ENCODE data around the gene ARHGAP18.

The ARHGAP18 gene

DNA sequence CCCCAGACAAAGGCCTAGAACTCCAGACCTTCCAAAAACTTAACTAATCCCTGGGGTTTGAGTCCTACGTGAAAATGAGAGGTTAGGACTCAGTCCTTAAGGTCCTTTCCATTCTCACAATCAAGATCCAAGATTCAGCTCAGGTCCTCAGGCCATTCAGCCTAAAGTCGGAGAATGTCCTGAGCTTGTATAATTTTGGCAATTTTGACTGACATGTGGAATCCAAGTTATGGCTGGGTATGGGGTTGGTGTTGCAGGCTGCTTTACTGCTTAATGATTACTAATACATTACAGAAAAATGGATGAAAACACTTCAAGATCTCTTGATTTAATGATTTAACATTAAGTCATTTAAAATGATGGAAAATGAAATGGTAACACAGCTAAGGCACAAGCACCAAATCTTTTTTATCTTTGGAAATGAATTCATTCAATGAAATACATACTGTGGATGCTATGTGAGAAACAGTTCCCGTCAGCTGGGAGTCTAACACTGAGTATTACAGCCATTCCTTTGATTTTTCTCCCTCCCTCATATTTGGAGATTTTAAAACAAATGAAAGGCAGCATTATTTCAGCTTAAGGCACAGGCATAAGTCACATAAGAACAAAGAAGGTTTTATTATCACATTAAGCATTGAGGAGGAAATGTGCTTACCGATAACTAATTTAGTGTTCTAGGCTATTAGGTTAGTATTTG lies 1.3 kb downstream of the ARHGAP18 start:
- H3K4me2 ChIP-seq (ENCODE audit: low read depth, low read length, poor library complexity, severe bottlenecking): peak overlapping the region; percentile 85
- H3K9me3 ChIP-seq (ENCODE audit: insufficient read depth, low read depth, low read length): no peaks in the 10 kb centered on the region
- H3K79me2 ChIP-seq (ENCODE audit: insufficient read depth, low read length): peaks cover 48% of the 10 kb centered on the region
- H3K27me3 ChIP-seq (ENCODE audit: insufficient read depth, low read length, poor library complexity, severe bottlenecking): no peaks in the 10 kb centered on the region
- no peaks in the 10 kb centered on the region for H3K9me2 ChIP-seq (replicated peaks; ENCODE audit: low read depth, low read length)
- H2AFZ ChIP-seq (ENCODE audit: low read length): no peak overlapping the region
- H3K36me3 ChIP-seq (ENCODE audit: insufficient read depth, low read length): no peaks in the 10 kb centered on the region
- TF ChIP-seq CTCF (conservative IDR thresholded peaks at IDR 0.05; ENCODE audit: low read length): no peak
- TF ChIP-seq EZH2phosphoT487 (IDR thresholded peaks at IDR 0.05; ENCODE audit: borderline replicate concordance): no peak
- peaks cover 43% of the 10 kb centered on the region for H3K4me1 ChIP-seq (ENCODE audit: insufficient read depth, low read length, poor library complexity, severe bottlenecking)
- no peaks in the 10 kb centered on the region for H3F3A ChIP-seq (ENCODE audit: low read depth)
- no peaks in the 10 kb centered on the region for H4K20me1 ChIP-seq (ENCODE audit: insufficient read depth, low read length, poor library complexity, severe bottlenecking)
- peak overlapping the region; percentile 73 for H3K9ac ChIP-seq (ENCODE audit: low read depth, low read length, poor library complexity, severe bottlenecking)
- peak overlapping the region; percentile 91 for H3K4me3 ChIP-seq (ENCODE audit: low read length, poor library complexity, severe bottlenecking)

- Histone ChIP-seq H3K4me3 (ENCODE audit: low read length, poor library complexity, severe bottlenecking) (peak overlapping the region; percentile 91), H3K9ac (ENCODE audit: low read depth, low read length, poor library complexity, severe bottlenecking) (peak overlapping the region; percentile 73), H3K9me2 (replicated peaks; ENCODE audit: low read depth, low read length) (no peaks in the 10 kb centered on the region), H2AFZ (ENCODE audit: low read length) (no peak overlapping the region), H3K27me3 (ENCODE audit: insufficient read depth, low read length, poor library complexity, severe bottlenecking) (no peaks in the 10 kb centered on the region), H3K4me2 (ENCODE audit: low read depth, low read length, poor library complexity, severe bottlenecking) (peak overlapping the region; percentile 85), H3F3A (ENCODE audit: low read depth) (no peaks in the 10 kb centered on the region), H3K9me3 (ENCODE audit: insufficient read depth, low read depth, low read length) (no peaks in the 10 kb centered on the region), H3K79me2 (ENCODE audit: insufficient read depth, low read length) (peaks cover 48% of the 10 kb centered on the region), H4K20me1 (ENCODE audit: insufficient read depth, low read length, poor library complexity, severe bottlenecking) (no peaks in the 10 kb centered on the region), H3K4me1 (ENCODE audit: insufficient read depth, low read length, poor library complexity, severe bottlenecking) (peaks cover 49% of the 10 kb centered on the region), H3K36me3 (ENCODE audit: insufficient read depth, low read length) (no peaks in the 10 kb centered on the region)
- TF ChIP-seq CTCF (conservative IDR thresholded peaks at IDR 0.05; ENCODE audit: low read length) (no peak), EZH2phosphoT487 (IDR thresholded peaks at IDR 0.05; ENCODE audit: borderline replicate concordance) (no peak)
These were observed 2.0 kb downstream of the ARHGAP18 start for GRCh38 chr6:129707882-129708495.

- Histone ChIP-seq H3F3A (ENCODE audit: low read depth) (no peaks in the 10 kb centered on the region), H3K4me2 (ENCODE audit: low read depth, low read length, poor library complexity, severe bottlenecking) (peak overlapping the region; percentile 85), H3K27me3 (ENCODE audit: insufficient read depth, low read length, poor library complexity, severe bottlenecking) (no peaks in the 10 kb centered on the region), H3K9ac (ENCODE audit: low read depth, low read length, poor library complexity, severe bottlenecking) (no peak overlapping the region), H2AFZ (ENCODE audit: low read length) (no peak overlapping the region), H3K9me3 (ENCODE audit: insufficient read depth, low read depth, low read length) (no peaks in the 10 kb centered on the region), H3K4me1 (ENCODE audit: insufficient read depth, low read length, poor library complexity, severe bottlenecking) (peaks cover 51% of the 10 kb centered on the region), H3K4me3 (ENCODE audit: low read length, poor library complexity, severe bottlenecking) (no peak overlapping the region), H3K79me2 (ENCODE audit: insufficient read depth, low read length) (peaks cover 49% of the 10 kb centered on the region), H4K20me1 (ENCODE audit: insufficient read depth, low read length, poor library complexity, severe bottlenecking) (no peaks in the 10 kb centered on the region), H3K36me3 (ENCODE audit: insufficient read depth, low read length) (no peaks in the 10 kb centered on the region), H3K9me2 (replicated peaks; ENCODE audit: low read depth, low read length) (no peaks in the 10 kb centered on the region)
- no peak for TF ChIP-seq EZH2phosphoT487 (IDR thresholded peaks at IDR 0.05; ENCODE audit: borderline replicate concordance)
- no peak for TF ChIP-seq CTCF (conservative IDR thresholded peaks at IDR 0.05; ENCODE audit: low read length)
These were observed 2.9 kb downstream of the ARHGAP18 start for GRCh38 chr6:129707028-129707427.
